ENCODE measurements around the gene PCCA.

The PCCA gene

DNA sequence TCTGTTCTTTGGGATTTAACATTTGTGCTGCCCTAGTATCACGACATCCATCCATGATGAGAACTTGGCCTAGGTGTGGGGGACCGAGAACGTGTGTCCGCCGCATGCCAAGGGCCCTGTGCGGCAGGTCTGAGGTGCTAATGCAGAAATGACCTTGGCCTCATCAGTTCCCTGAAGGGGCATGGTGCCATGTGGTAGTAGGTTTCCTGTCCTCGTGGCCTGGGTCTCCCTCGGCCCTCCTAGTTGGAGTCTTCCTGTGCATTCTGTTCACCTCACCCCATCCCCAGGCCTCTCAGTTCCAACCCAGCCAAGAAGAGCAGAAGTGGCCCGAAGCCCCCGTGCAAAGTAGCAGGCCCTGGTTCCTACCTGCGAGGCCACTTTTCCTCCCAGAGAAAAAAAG, 439.9 kb downstream of the PCCA start:
- TF ChIP-seq RARB (CRISPR knock-in tag; IDR thresholded peaks at IDR 0.05) (no peak), TOX (CRISPR knock-in tag; IDR thresholded peaks at IDR 0.05; ENCODE audit: borderline replicate concordance) (no peak), SNAI2 (CRISPR knock-in tag; IDR thresholded peaks at IDR 0.05) (no peak), GLIS3 (CRISPR knock-in tag; IDR thresholded peaks at IDR 0.05) (no peak)
- no peak for ATAC-seq

DNA sequence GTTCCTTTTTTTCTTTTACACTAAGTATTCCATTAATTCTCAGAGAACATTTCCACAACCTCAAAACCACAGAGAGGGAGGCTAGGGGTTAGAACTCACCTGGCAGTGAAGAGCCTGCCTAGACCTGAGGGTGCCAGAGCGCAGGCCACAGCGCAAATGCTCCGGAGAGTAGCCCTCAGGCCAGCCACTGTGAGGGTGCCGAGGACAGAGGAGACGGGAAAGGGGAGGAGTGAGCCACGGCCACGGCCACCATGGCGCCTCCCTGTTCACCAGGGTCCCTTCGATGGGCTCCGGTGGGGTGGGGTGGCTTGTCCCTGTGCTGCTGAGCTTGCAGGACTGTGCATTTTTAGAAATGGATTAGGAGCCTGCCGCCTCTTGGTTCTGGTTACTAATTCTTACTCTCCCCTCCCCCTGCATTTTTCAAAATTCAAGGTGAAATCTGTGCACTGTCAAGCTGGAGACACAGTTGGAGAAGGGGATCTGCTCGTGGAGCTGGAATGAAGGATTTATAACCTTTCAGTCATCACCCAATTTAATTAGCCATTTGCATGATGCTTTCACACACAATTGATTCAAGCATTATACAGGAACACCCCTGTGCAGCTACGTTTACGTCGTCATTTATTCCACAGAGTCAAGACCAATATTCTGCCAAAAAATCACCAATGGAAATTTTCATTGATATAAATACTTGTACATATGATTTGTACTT, 440.9 kb downstream of the PCCA start:
- TF ChIP-seq, protein P1, sequence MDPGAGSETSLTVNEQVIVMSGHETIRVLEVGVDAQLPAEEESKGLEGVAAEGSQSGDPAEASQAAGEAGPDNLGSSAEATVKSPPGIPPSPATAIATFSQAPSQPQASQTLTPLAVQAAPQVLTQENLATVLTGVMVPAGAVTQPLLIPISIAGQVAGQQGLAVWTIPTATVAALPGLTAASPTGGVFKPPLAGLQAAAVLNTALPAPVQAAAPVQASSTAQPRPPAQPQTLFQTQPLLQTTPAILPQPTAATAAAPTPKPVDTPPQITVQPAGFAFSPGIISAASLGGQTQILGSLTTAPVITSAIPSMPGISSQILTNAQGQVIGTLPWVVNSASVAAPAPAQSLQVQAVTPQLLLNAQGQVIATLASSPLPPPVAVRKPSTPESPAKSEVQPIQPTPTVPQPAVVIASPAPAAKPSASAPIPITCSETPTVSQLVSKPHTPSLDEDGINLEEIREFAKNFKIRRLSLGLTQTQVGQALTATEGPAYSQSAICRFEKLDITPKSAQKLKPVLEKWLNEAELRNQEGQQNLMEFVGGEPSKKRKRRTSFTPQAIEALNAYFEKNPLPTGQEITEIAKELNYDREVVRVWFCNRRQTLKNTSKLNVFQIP (CRISPR knock-in tag; IDR thresholded peaks at IDR 0.05; ENCODE audit: borderline replicate concordance, low read depth), result no peak
- TF ChIP-seq ARNTL (CRISPR knock-in tag; IDR thresholded peaks at IDR 0.05; ENCODE audit: borderline replicate concordance, low read depth), result no peak
- no peak for TF ChIP-seq ISL1 (CRISPR knock-in tag; IDR thresholded peaks at IDR 0.05)
- TF ChIP-seq TOX (CRISPR knock-in tag; IDR thresholded peaks at IDR 0.05; ENCODE audit: borderline replicate concordance), result no peak
- TF ChIP-seq CSRNP3 (CRISPR knock-in tag; IDR thresholded peaks at IDR 0.05), result no peak
- TF ChIP-seq, protein P2, sequence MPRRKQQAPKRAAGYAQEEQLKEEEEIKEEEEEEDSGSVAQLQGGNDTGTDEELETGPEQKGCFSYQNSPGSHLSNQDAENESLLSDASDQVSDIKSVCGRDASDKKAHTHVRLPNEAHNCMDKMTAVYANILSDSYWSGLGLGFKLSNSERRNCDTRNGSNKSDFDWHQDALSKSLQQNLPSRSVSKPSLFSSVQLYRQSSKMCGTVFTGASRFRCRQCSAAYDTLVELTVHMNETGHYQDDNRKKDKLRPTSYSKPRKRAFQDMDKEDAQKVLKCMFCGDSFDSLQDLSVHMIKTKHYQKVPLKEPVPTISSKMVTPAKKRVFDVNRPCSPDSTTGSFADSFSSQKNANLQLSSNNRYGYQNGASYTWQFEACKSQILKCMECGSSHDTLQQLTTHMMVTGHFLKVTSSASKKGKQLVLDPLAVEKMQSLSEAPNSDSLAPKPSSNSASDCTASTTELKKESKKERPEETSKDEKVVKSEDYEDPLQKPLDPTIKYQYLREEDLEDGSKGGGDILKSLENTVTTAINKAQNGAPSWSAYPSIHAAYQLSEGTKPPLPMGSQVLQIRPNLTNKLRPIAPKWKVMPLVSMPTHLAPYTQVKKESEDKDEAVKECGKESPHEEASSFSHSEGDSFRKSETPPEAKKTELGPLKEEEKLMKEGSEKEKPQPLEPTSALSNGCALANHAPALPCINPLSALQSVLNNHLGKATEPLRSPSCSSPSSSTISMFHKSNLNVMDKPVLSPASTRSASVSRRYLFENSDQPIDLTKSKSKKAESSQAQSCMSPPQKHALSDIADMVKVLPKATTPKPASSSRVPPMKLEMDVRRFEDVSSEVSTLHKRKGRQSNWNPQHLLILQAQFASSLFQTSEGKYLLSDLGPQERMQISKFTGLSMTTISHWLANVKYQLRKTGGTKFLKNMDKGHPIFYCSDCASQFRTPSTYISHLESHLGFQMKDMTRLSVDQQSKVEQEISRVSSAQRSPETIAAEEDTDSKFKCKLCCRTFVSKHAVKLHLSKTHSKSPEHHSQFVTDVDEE (CRISPR knock-in tag; IDR thresholded peaks at IDR 0.05), result no peak
- TF ChIP-seq ESRRG (CRISPR knock-in tag; IDR thresholded peaks at IDR 0.05), result no peak
- no peak for TF ChIP-seq TCF4 (CRISPR knock-in tag; IDR thresholded peaks at IDR 0.05; ENCODE audit: borderline replicate concordance)
- no peak for ATAC-seq

DNA sequence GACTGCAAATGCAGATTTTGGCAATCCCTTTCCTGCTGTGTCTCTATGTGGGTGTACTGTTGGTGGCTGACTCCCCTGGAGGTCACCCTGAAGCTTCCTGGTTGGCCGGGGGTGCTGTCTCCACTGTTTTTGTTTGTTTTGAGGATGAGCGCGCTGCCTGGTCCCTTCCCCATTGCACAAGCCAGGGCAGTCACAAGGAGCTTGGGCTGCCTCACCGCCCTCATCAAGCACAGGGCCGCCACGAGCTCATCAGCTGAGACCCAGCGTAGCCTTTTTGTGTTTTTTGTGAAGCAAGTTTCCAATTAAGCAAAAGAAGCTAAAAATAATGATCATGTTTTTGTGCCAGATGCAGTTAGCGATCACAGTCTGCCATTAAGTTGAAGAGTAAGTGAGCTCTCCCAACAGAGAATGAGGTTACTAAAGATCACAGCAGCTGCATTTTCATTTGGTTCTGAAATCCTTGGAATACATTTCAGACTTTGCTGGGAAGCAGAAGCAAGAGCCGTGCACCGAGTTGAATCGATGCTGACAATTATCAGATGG, 441.8 kb downstream of the PCCA start:
- ATAC-seq, result no peak

More for the DNA sequence above, 441.8 kb downstream of the PCCA start:
- TF ChIP-seq ZFP3 (CRISPR knock-in tag; IDR thresholded peaks at IDR 0.05) (no peak), CSDC2 (CRISPR knock-in tag; IDR thresholded peaks at IDR 0.05) (no peak), OSR1 (CRISPR knock-in tag; IDR thresholded peaks at IDR 0.05) (no peak), BACH2 (CRISPR knock-in tag; IDR thresholded peaks at IDR 0.05; ENCODE audit: borderline replicate concordance) (no peak), ZNF8 (CRISPR knock-in tag; IDR thresholded peaks at IDR 0.05) (no peak), ZNF565 (CRISPR knock-in tag; conservative IDR thresholded peaks at IDR 0.05; ENCODE audit: low read depth) (no peak), PPARA (CRISPR knock-in tag; IDR thresholded peaks at IDR 0.05; ENCODE audit: borderline replicate concordance) (no peak), SNAI2 (CRISPR knock-in tag; IDR thresholded peaks at IDR 0.05) (no peak)
- TF ChIP-seq, protein P2 (CRISPR knock-in tag; IDR thresholded peaks at IDR 0.05), result no peak
- TF ChIP-seq, protein P3, sequence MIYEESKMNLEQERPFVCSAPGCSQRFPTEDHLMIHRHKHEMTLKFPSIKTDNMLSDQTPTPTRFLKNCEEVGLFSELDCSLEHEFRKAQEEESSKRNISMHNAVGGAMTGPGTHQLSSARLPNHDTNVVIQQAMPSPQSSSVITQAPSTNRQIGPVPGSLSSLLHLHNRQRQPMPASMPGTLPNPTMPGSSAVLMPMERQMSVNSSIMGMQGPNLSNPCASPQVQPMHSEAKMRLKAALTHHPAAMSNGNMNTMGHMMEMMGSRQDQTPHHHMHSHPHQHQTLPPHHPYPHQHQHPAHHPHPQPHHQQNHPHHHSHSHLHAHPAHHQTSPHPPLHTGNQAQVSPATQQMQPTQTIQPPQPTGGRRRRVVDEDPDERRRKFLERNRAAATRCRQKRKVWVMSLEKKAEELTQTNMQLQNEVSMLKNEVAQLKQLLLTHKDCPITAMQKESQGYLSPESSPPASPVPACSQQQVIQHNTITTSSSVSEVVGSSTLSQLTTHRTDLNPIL (CRISPR knock-in tag; IDR thresholded peaks at IDR 0.05; ENCODE audit: low read depth), result no peak

Measured in SK-N-SH treated with all-trans-retinoic acid at 6 μM for 48 hours (cell line).